GM19023 (cell line): Measurements from ENCODE around the gene HOMER2.

Source experiments
- ATAC-seq: cut with Tn5 transposase; IDR thresholded peaks from one replicate; pipeline ENCODE4 v1.9.1; 2021; ENCODE audit warnings: mild to moderate bottlenecking, moderate library complexity; ENCODE audit not compliant: unreplicated experiment

The HOMER2 gene

GRCh38 chr15:82807920-82808633 is 144.4 kb downstream of the HOMER2 start:
- ATAC-seq: no peak

DNA sequence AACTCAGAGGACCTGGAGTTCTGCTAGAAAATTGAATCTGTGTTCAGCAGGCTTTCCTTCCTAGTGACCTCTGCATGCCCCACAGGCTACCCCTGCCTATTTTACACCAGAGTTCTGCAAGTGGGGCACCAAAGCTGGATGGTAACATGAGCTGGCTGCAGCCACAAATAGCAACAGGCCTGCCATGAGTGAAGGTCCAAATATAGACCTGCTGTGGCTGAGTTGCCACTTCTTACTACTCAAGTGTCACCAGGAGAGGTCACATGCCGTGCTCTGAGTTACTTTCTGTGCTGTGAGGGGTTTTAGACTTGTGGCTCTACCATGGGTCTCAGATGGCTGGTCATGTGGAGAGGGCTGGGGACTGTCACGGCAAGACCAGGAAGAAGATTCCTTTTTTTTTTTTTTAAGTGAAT is 146.5 kb downstream of the HOMER2 start, which contains the start of gene FSD2:
FSD2 (minus strand) TSS at position 76 of the 413 bp plus-strand sequence. CDS start 18,679 bp downstream, outside the sequence.
- ATAC-seq: peak; percentile 38

GRCh38 chr15:82804575-82804949 is 148.0 kb downstream of the HOMER2 start:
- no peak for ATAC-seq

- no peak for ATAC-seq
Measured at GRCh38 chr15:82803793-82804574, 148.5 kb downstream of the HOMER2 start.

- ATAC-seq: no peak
Measured at GRCh38 chr15:82802497-82802896, 150.0 kb downstream of the HOMER2 start.

DNA sequence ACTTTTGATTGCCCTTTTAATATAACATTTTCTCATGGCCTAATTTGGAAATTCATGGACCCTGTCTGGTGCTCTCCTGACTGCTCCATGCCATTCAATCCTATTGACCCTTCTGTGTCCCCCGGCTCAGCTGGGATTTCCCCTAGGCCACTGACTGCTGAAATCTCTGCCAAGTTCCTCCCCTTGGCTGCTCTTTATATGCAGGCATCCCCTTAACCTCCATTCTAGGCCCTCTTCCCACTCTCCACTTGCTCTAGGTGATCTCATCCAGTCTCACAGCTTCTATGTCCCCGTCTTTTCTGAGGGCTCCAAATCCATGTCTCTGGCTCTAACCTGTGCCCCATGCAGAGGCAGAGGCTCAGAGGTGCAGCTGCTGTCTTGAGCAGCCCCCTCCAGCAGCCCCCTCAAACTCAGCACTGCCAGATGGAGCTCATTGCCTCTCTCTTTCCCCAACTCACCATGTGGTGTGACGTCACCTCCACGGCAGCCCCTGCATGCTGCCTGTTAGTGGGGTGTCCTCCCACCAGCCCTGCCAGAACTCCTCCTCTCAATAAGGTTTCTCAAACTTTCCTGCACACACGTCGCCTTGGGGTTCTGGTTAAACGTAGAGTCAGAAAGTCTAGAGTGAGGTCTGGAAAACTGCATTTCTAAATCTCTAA is 153.2 kb downstream of the HOMER2 start:
- no peak for ATAC-seq
